A549 (cell line): ENCODE data around the gene RHOT2.

Source experiments
- CTCF ChIP-seq: fragments of >200 bp; sonication (Bioruptor Twin); formaldehyde crosslinking; IDR thresholded peaks from 3 replicates; pipeline ENCODE4 v1.5.1; 2016
- POLR2A ChIP-seq: IDR thresholded peaks from 2 replicates; pipeline ENCODE4 v1.6.1; 2012; ENCODE audit warnings: mild to moderate bottlenecking, low read length
- USF2 ChIP-seq: fragments of 450-650 bp; IDR thresholded peaks from 2 replicates; pipeline ENCODE4 v1.6.1; 2014; ENCODE audit warnings: antibody characterized with exemption

GRCh38 chr16:722835-723633, 55.1 kb downstream of the RHOT2 start:
- TF ChIP-seq CTCF (no peak), USF2 (no peak), POLR2A (no peak)
